Thoracic aorta (tissue), 2 donors: ENCODE data around the gene RPRD1B. TPM values are rescaled to one million over a fixed set of nuclear protein-coding genes. Genes with fewer than 3 reads are reported as not detected.

Experiments
- ATAC-seq: fragments of 150-250 bp; one replicate; pipeline ENCODE4 v1.8.0; 2017; ENCODE audit warnings: low read depth; ENCODE audit not compliant: insufficient number of reproducible peaks, low FRiP score
- DNase-seq: peaks from one replicate; pipeline ENCODE4 v3.0.0-alpha.2; 2020; ENCODE audit warnings: low spot score
- H3K27ac ChIP-seq, 2 donors: fragments of 200-600 bp; sonication (generic); 1 replicate in 1 of 2; 2 replicates in 1 of 2; pipeline ENCODE4 v1.5.1; 2016; ENCODE audit warnings: mild to moderate bottlenecking in 2 of 2, moderate library complexity in 2 of 2
- H3K27me3 ChIP-seq: fragments of 200-600 bp; sonication (generic); replicated peaks from 2 replicates; pipeline ENCODE4 v1.6.0; 2016; ENCODE audit warnings: mild to moderate bottlenecking; ENCODE audit not compliant: insufficient read depth
- H3K36me3 ChIP-seq: fragments of 200-600 bp; sonication (generic); one replicate; pipeline ENCODE4 v1.5.1; 2016
- H3K4me1 ChIP-seq, 2 donors: fragments of 200-600 bp; sonication (generic); 1 replicate in 1 of 2; 2 replicates in 1 of 2; pipeline versions ENCODE4 v1.5.1 to v1.6.0; 2016; ENCODE audit warnings: low read depth in 2 of 2, mild to moderate bottlenecking in 1 of 2; ENCODE audit not compliant: control insufficient read depth in 1 of 2
- H3K4me3 ChIP-seq: fragments of 200-600 bp; sonication (generic); 2 replicates; pipeline ENCODE4 v1.5.1; 2016; ENCODE audit warnings: mild to moderate bottlenecking
- H3K9me3 ChIP-seq: fragments of 200-600 bp; sonication (generic); 2 replicates; pipeline ENCODE4 v1.5.1; 2016
- CTCF ChIP-seq: fragments of 200-600 bp; sonication (generic); IDR thresholded peaks from one replicate; pipeline ENCODE4 v1.5.1; 2019; ENCODE audit warnings: antibody characterized with exemption
- total RNA-seq, 2 donors: library from RNA; depleted of rRNA; stranded (reverse); fragments of >200 nt; gene quantifications; one replicate each; pipeline versions ENCODE4 v1.1.0 to v1.2.3, GENCODE V29; 2016

RPRD1B gene
- total RNA-seq, 2 donors from 2014 or later, result 22.3 to 77.7 TPM

- no peak for TF ChIP-seq CTCF
- no peak overlapping the region for H3K4me3 ChIP-seq
- no peak overlapping the region for H3K27ac ChIP-seq
- peaks cover 0 to 15% of the 10 kb centered on the region in 2 donors for H3K4me1 ChIP-seq
- H3K27me3 ChIP-seq, result no peaks in the 10 kb centered on the region
- peaks cover 42% of the 10 kb centered on the region for H3K36me3 ChIP-seq
- no peak for DNase-seq
- no peak for ATAC-seq
- H3K9me3 ChIP-seq, result no peaks in the 10 kb centered on the region
These were observed 30.5 kb downstream of the RPRD1B start for GRCh38 chr20:38063911-38064530.

- Histone ChIP-seq H3K27ac (no peak overlapping the region), H3K9me3 (no peaks in the 10 kb centered on the region), H3K4me1 (peaks cover 0 to 15% of the 10 kb centered on the region in 2 donors), H3K27me3 (no peaks in the 10 kb centered on the region), H3K36me3 (peaks cover 28% of the 10 kb centered on the region), H3K4me3 (no peak overlapping the region)
- ATAC-seq (no peak), DNase-seq (no peak)
- no peak for TF ChIP-seq CTCF
These were observed 32.3 kb downstream of the RPRD1B start for GRCh38 chr20:38065764-38066375.

GRCh38 chr20:38066969-38067716, 33.6 kb downstream of the RPRD1B start:
- no peak for TF ChIP-seq CTCF
- Histone ChIP-seq H3K4me1 (peaks cover 0 to 15% of the 10 kb centered on the region in 2 donors), H3K4me3 (no peak overlapping the region), H3K27ac (no peak overlapping the region), H3K9me3 (no peaks in the 10 kb centered on the region), H3K27me3 (no peaks in the 10 kb centered on the region), H3K36me3 (peaks cover 30% of the 10 kb centered on the region)
- DNase-seq (no peak), ATAC-seq (no peak)

- Histone ChIP-seq H3K27ac (no peak overlapping the region), H3K36me3 (peaks cover 24% of the 10 kb centered on the region), H3K27me3 (no peaks in the 10 kb centered on the region), H3K9me3 (no peaks in the 10 kb centered on the region), H3K4me3 (no peak overlapping the region), H3K4me1 (peaks cover 0 to 19% of the 10 kb centered on the region in 2 donors)
- ATAC-seq, result no peak
- TF ChIP-seq CTCF, result no peak
- no peak for DNase-seq
These were observed 34.3 kb downstream of the RPRD1B start for GRCh38 chr20:38067717-38068365.

- no peak for ATAC-seq
- TF ChIP-seq CTCF, result no peak
- Histone ChIP-seq H3K9me3 (no peaks in the 10 kb centered on the region), H3K36me3 (peaks cover 20% of the 10 kb centered on the region), H3K27ac (peak overlapping the region; percentile 4 to 62), H3K4me1 (peaks cover 29 to 45% of the 10 kb centered on the region in 2 donors), H3K4me3 (no peak overlapping the region), H3K27me3 (no peaks in the 10 kb centered on the region)
- no peak for DNase-seq
These were observed 39.4 kb downstream of the RPRD1B start for GRCh38 chr20:38072898-38073297.
